GM12878 (cell line): ENCODE data around the gene FABP7. TPM values are rescaled to one million over a fixed set of nuclear protein-coding genes. Genes with fewer than 3 reads are reported as not detected.

Experiments
- ATAC-seq: fragments of 200-7000 bp; cut with Tn5 transposase; 3 replicates; pipeline ENCODE4 v1.9.1; 2020; ENCODE audit warnings: mild to moderate bottlenecking, moderate library complexity
- BruUV-seq: library from RNA; stranded (reverse); fragments of 400-500 nt; replicated peaks from 2 replicates; lab custom pipeline; 2021; lab: Mats Ljungman, UMichigan
- CTCF ChIA-PET: fragments of 300-600 bp; sonication (Branson Sonifier 250); formaldehyde crosslinking; extraction: SDS; loops from one replicate; lab custom pipeline; 2021; ENCODE audit warnings: inconsistent platforms; lab: Yijun Ruan, JAX
- POLR2A ChIA-PET: fragments of 350-600 bp; formaldehyde crosslinking; extraction: SDS; loops from one replicate; lab custom pipeline; 2021; ENCODE audit warnings: inconsistent platforms; lab: Charles Lee
- RAD21 ChIA-PET: fragments of 300-600 bp; sonication (Branson Sonifier 250); formaldehyde crosslinking; loops from one replicate; lab custom pipeline; 2023; ENCODE audit warnings: antibody characterized with exemption; ENCODE audit not compliant: unreplicated experiment; lab: Charles Lee
- SMC1A ChIA-PET: fragments of 300-600 bp; sonication (Branson Sonifier 250); formaldehyde crosslinking; loops from one replicate; lab custom pipeline; 2023; ENCODE audit not compliant: unreplicated experiment, uncharacterized antibody; lab: Charles Lee
- DNase-seq: peaks from one replicate; pipeline ENCODE4 v3.0.0-alpha.2; 2011; ENCODE audit warnings: low read depth, low spot score
- FAIRE-seq: peaks from 3 replicates; lab custom pipeline; 2011; peaks lifted over from hg19 to GRCh38; lab: Jason Lieb, UNC
- H2AFZ ChIP-seq: 2 replicates; pipeline ENCODE4 v1.6.0; 2011; ENCODE audit warnings: low read depth, low read length, control low read depth; ENCODE audit not compliant: control insufficient read depth
- H3K27ac ChIP-seq: 2 replicates; pipeline ENCODE4 v1.5.1; 2011; ENCODE audit warnings: control low read depth; ENCODE audit not compliant: control insufficient read depth, insufficient read depth
- H3K27me3 ChIP-seq, 2 experiments: replicated peaks in 1 of 2; 2 replicates each; pipeline versions ENCODE4 v1.6.0 to v1.6.1; 2011; ENCODE audit warnings: low read length in 1 of 2; ENCODE audit not compliant: control insufficient read depth in 2 of 2, insufficient read depth in 2 of 2
- H3K36me3 ChIP-seq, 2 experiments: 2 replicates each; pipeline ENCODE4 v1.5.1; 2011; ENCODE audit warnings: low read length in 1 of 2; ENCODE audit not compliant: control insufficient read depth in 2 of 2, insufficient read depth in 2 of 2
- H3K4me1 ChIP-seq: 2 replicates; pipeline ENCODE4 v1.6.1; 2011; ENCODE audit warnings: mild to moderate bottlenecking, low read length, moderate library complexity, mixed read lengths; ENCODE audit not compliant: control insufficient read depth, insufficient read depth
- H3K4me2 ChIP-seq: 2 replicates; pipeline ENCODE4 v1.6.0; 2011; ENCODE audit warnings: control low read depth; ENCODE audit not compliant: control insufficient read depth, insufficient read depth
- H3K4me3 ChIP-seq: fragments of 200-600 bp; sonication (generic); 2 replicates; pipeline ENCODE4 v1.5.1; 2016
- H3K79me2 ChIP-seq: 2 replicates; pipeline ENCODE4 v1.6.0; 2011; ENCODE audit warnings: low read length; ENCODE audit not compliant: control insufficient read depth, insufficient read depth
- H3K9ac ChIP-seq: 2 replicates; pipeline ENCODE4 v1.8.0; 2011; ENCODE audit warnings: low read length, control low read depth, mixed read lengths; ENCODE audit not compliant: control insufficient read depth, insufficient read depth
- H3K9me3 ChIP-seq: replicated peaks from 3 replicates; pipeline ENCODE4 v1.5.1; 2011; ENCODE audit warnings: mild to moderate bottlenecking, low read length; ENCODE audit not compliant: control insufficient read depth, insufficient read depth
- H4K20me1 ChIP-seq: 2 replicates; pipeline ENCODE4 v1.6.0; 2011; ENCODE audit not compliant: control insufficient read depth, insufficient read depth
- ATF2 ChIP-seq: IDR thresholded peaks from 2 replicates; pipeline ENCODE4 v1.6.1; 2012; ENCODE audit warnings: low read length, inconsistent platforms
- CEBPB ChIP-seq, 2 experiments: fragments of 150-350 bp in 1 of 2; IDR thresholded peaks; 2 replicates each; pipeline ENCODE4 v1.6.1; 2012 to 2014; ENCODE audit warnings: low read depth in 2 of 2, low read length in 2 of 2, borderline replicate concordance in 1 of 2, inconsistent platforms in 1 of 2
- E2F4 ChIP-seq: IDR thresholded peaks from 2 replicates; pipeline ENCODE4 v1.6.1; 2012; ENCODE audit warnings: low read depth, low read length, improper control_type of control experiment
- IRF4 ChIP-seq: IDR thresholded peaks from 2 replicates; pipeline ENCODE4 v1.6.1; 2011; ENCODE audit warnings: low read depth, low read length
- IRF5 ChIP-seq: fragments of 450-650 bp; IDR thresholded peaks from 2 replicates; pipeline ENCODE4 v1.6.1; 2017; ENCODE audit warnings: borderline replicate concordance
- LARP7 ChIP-seq: fragments of 450-650 bp; IDR thresholded peaks from 2 replicates; pipeline ENCODE4 v1.6.1; 2017; ENCODE audit warnings: mild to moderate bottlenecking
- NKRF ChIP-seq: fragments of 450-650 bp; conservative IDR thresholded peaks from 2 replicates; pipeline ENCODE4 v1.6.1; 2017; ENCODE audit warnings: mild to moderate bottlenecking, moderate library complexity
- PAX8 ChIP-seq: fragments of 450-650 bp; IDR thresholded peaks from 2 replicates; pipeline ENCODE4 v1.6.1; 2017; ENCODE audit warnings: mild to moderate bottlenecking, moderate library complexity
- RELB ChIP-seq: fragments of 450-650 bp; IDR thresholded peaks from 2 replicates; pipeline ENCODE4 v1.6.1; 2017; ENCODE audit warnings: low read depth, mild to moderate bottlenecking, moderate library complexity
- SIN3A ChIP-seq: IDR thresholded peaks from 2 replicates; pipeline ENCODE4 v1.6.1; 2012; ENCODE audit warnings: low read depth, low read length, improper control_type of control experiment
- SREBF1 ChIP-seq: IDR thresholded peaks from 2 replicates; pipeline ENCODE4 v1.6.1; 2012; ENCODE audit warnings: mild to moderate bottlenecking, low read length
- SUZ12 ChIP-seq: fragments of 200-600 bp; sonication (generic); IDR thresholded peaks from one replicate; pipeline ENCODE4 v1.6.1; 2018; ENCODE audit warnings: antibody characterized with exemption, mild to moderate bottlenecking; ENCODE audit not compliant: unreplicated experiment
- WGBS: methylation state at CpG from one replicate; pipeline ENCODE4 v1.1.6; 2016; ENCODE audit warnings: low lambda C conversion rate; ENCODE audit not compliant: insufficient replicate concordance, insufficient coverage; ENCODE audit errors: missing lambda C conversion rate; 5-methylcytosine and 5-hydroxymethylcytosine counted together
- in situ Hi-C: fragments of 300-500 bp; cut with MboI; formaldehyde crosslinking; loops from 9 replicates; pipeline ENCODE4 v1.14.3; 2018; ENCODE audit warnings: mixed read lengths
- intact Hi-C: fragments of 100-400 bp; cut with micrococcal nuclease; formaldehyde crosslinking; loops from one replicate; pipeline ENCODE4 v1.14.2; 2022; ENCODE audit not compliant: unreplicated experiment
- polyA plus RNA-seq, 11 experiments: library from polyadenylated mRNA; depleted of rRNA in 4 of 11; unstranded in 6 of 11; stranded (reverse) in 5 of 11; fragments of >200 nt; fragmentation: Nextera tagmentation in 4 of 11; fragmentation: Illumina TruSeq in 1 of 11; extraction: Ambion mirVana in 4 of 11; extraction: Trizol in 1 of 11; gene quantifications; 1 replicate in 1 of 11; 2 replicates in 10 of 11; pipeline versions ENCODE4 v1.2.1 to v1.2.3, GENCODE V29; 2011 to 2016; ENCODE audit warnings: inconsistent platforms in 2 of 11, missing spikeins in 2 of 11, low read depth in 1 of 11
- total RNA-seq, 4 experiments: library from RNA; depleted of rRNA in 3 of 4; stranded (reverse); fragments of >200 nt in 3 of 4; fragmentation: Illumina TruSeq in 1 of 4; extraction: Trizol in 1 of 4; gene quantifications; 2 replicates each; pipeline versions ENCODE4 v1.2.1 to v1.2.3, GENCODE V29; 2013 to 2021
- TF ChIP-seq, protein P1 (sequence below): IDR thresholded peaks from 2 replicates; pipeline ENCODE4 v1.6.1; 2011; ENCODE audit warnings: borderline replicate concordance, low read depth, mild to moderate bottlenecking, moderate library complexity, low read length; ENCODE audit not compliant: insufficient read depth, poor library complexity, severe bottlenecking

Gene FABP7
- total and polyA plus RNA-seq, 10 of the 15 experiments (the other 5 are each of a cell fraction or from before 2014, with no cell fraction given): not detected

DNA sequence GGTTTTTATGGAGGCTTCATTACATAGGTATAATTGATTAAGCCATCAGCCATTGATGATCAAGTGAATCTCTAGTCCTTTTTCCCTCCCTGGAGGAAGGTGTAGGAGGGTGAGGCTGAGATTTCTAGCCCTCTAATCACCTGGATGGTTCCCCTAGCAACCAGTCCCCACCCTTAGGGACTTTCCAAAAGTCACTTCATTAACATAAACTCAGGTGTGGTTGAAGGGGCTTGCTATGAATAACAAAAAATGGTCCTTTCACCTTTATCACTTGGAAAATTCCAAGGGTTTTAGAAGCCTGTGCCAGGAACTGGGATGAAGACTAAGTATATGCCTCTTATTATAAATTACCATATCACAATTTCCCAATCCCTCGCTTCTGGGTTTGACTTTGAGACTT is 49.9 kb downstream of the FABP7 start:
- H3K79me2 ChIP-seq: no peaks in the 10 kb centered on the region
- no peaks in the 10 kb centered on the region for H3K4me1 ChIP-seq
- no peaks in the 10 kb centered on the region for H3K36me3 ChIP-seq
- no peak overlapping the region for H3K9ac ChIP-seq
- ChIA-PET RAD21 (no interaction called here), SMC1A (interaction anchor here (1.0 to 4.6 kb wide), 3 partner anchors 9 to 98 kb away, joined by 6 to 23 read pairs (median 8); no protein-coding TSS in a partner anchor), POLR2A (no interaction called here), CTCF (interaction anchor here (2.5 to 3.1 kb wide), 2 partner anchors 10 to 98 kb away, joined by 12 to 21 read pairs; no protein-coding TSS in a partner anchor)
- H3K4me2 ChIP-seq: no peak overlapping the region
- intact Hi-C loops: no loop called here
- no peak overlapping the region for H3K27ac ChIP-seq
- DNase-seq (no peak), FAIRE-seq (no peak), ATAC-seq (no peak)
- no peaks in the 10 kb centered on the region for H3K9me3 ChIP-seq
- no peaks in the 10 kb centered on the region for H3K27me3 ChIP-seq
- BruUV-seq: no TSS peak
- no peak overlapping the region for H2AFZ ChIP-seq
- H4K20me1 ChIP-seq: no peaks in the 10 kb centered on the region
- 0% methylated on average over 1 of the region's 1 CpG for WGBS
- in situ Hi-C loops: no loop called here
- no peak overlapping the region for H3K4me3 ChIP-seq
- TF ChIP-seq SREBF1: no peak
- no peak for TF ChIP-seq SUZ12
- no peak for TF ChIP-seq PAX8
- TF ChIP-seq LARP7: no peak
- TF ChIP-seq SIN3A: no peak
- no peak for TF ChIP-seq ATF2
- TF ChIP-seq IRF5: no peak
- no peak for TF ChIP-seq CEBPB (IDR thresholded peaks at IDR 0.05; ENCODE audit: borderline replicate concordance in 1 of 2, low read depth in 2 of 2, low read length in 2 of 2)
- no peak for TF ChIP-seq NKRF
- TF ChIP-seq IRF4: no peak
- TF ChIP-seq, protein P1, sequence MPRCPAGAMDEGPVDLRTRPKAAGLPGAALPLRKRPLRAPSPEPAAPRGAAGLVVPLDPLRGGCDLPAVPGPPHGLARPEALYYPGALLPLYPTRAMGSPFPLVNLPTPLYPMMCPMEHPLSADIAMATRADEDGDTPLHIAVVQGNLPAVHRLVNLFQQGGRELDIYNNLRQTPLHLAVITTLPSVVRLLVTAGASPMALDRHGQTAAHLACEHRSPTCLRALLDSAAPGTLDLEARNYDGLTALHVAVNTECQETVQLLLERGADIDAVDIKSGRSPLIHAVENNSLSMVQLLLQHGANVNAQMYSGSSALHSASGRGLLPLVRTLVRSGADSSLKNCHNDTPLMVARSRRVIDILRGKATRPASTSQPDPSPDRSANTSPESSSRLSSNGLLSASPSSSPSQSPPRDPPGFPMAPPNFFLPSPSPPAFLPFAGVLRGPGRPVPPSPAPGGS: no peak
- no peak for TF ChIP-seq RELB
- TF ChIP-seq E2F4: no peak
